Natural killer cell (primary cell): ENCODE results near the gene WFS1. TPM values are rescaled to one million over a fixed set of nuclear protein-coding genes. Genes with fewer than 3 reads are reported as not detected.

Experiments used
- ATAC-seq, 3 donors: fragments of 150-1000 bp in 2 of 3; fragments of 200-7000 bp in 1 of 3; cut with Tn5 transposase; 1 replicate in 1 of 3; 2 replicates in 2 of 3; pipeline ENCODE4 v1.10.0; 2021; ENCODE audit warnings: mild to moderate bottlenecking in 2 of 3, moderate library complexity in 2 of 3
- DNase-seq, 2 donors: peaks; one replicate each; pipeline versions ENCODE4 v3.0.0 to v3.0.0-alpha.2; 2013 to 2021; ENCODE audit warnings: mixed read lengths in 1 of 2
- H3K27ac ChIP-seq: one replicate; pipeline ENCODE4 v1.5.1; 2013; ENCODE audit warnings: mild to moderate bottlenecking, low read length
- H3K27me3 ChIP-seq: one replicate; pipeline ENCODE4 v1.6.1; 2013; ENCODE audit warnings: low read length; ENCODE audit not compliant: control insufficient read depth, insufficient read depth
- H3K36me3 ChIP-seq: one replicate; pipeline ENCODE4 v1.6.1; 2013; ENCODE audit warnings: low read length; ENCODE audit not compliant: control insufficient read depth, insufficient read depth
- H3K4me1 ChIP-seq: one replicate; pipeline ENCODE4 v1.6.1; 2013; ENCODE audit warnings: low read length; ENCODE audit not compliant: control insufficient read depth, insufficient read depth
- H3K4me3 ChIP-seq: one replicate; pipeline ENCODE4 v1.5.1; 2013; ENCODE audit warnings: low read length
- H3K9me3 ChIP-seq: one replicate; pipeline ENCODE4 v1.6.1; 2013; ENCODE audit warnings: low read length; ENCODE audit not compliant: control insufficient read depth, insufficient read depth
- H3K27ac Mint-ChIP-seq, 2 donors: one replicate each; pipeline ENCODE4 v1.8.0; 2022; ENCODE audit warnings: mild to moderate bottlenecking in 2 of 2, mixed read lengths in 2 of 2, moderate library complexity in 1 of 2
- H3K27me3 Mint-ChIP-seq, 2 donors: one replicate each; pipeline ENCODE4 v1.8.0; 2022; ENCODE audit warnings: low read depth in 2 of 2, mixed read lengths in 2 of 2
- H3K36me3 Mint-ChIP-seq: one replicate; pipeline ENCODE4 v1.8.0; 2022; ENCODE audit warnings: mixed read lengths
- H3K4me1 Mint-ChIP-seq, 2 donors: one replicate each; pipeline ENCODE4 v1.8.0; 2022; ENCODE audit warnings: mixed read lengths in 2 of 2
- H3K4me3 Mint-ChIP-seq: one replicate; pipeline ENCODE4 v1.8.0; 2022; ENCODE audit warnings: mild to moderate bottlenecking, moderate library complexity, mixed read lengths
- H3K9me3 Mint-ChIP-seq, 2 donors: one replicate each; pipeline ENCODE4 v1.8.0; 2022; ENCODE audit warnings: mixed read lengths in 2 of 2
- WGBS: methylation state at CpG from one replicate; pipeline ENCODE4 v1.1.7; 2013; ENCODE audit warnings: missing lambda C conversion rate; ENCODE audit not compliant: insufficient coverage; 5-methylcytosine and 5-hydroxymethylcytosine counted together
- intact Hi-C: fragments of 100-400 bp; cut with micrococcal nuclease; formaldehyde crosslinking; loops from one replicate; pipeline ENCODE4 v1.14.2; 2022
- total RNA-seq, 4 donors: library from RNA; stranded (reverse); fragments of 120-200 nt in 1 of 4; gene quantifications; one replicate each; pipeline versions ENCODE4 v1.2.3 to v1.2.4, GENCODE V29; 2013 to 2022
- TF ChIP-seq, protein P1 (sequence below): fragments of 200-600 bp; IDR thresholded peaks from one replicate; pipeline ENCODE4 v1.8.0; 2022; ENCODE audit warnings: antibody characterized with exemption

Gene WFS1
- total RNA-seq, 3 donors from 2014 or later (not counting 1 experiment from before 2014, with no cell fraction given): 3.0 to 5.6 (median 3.5) TPM

DNA sequence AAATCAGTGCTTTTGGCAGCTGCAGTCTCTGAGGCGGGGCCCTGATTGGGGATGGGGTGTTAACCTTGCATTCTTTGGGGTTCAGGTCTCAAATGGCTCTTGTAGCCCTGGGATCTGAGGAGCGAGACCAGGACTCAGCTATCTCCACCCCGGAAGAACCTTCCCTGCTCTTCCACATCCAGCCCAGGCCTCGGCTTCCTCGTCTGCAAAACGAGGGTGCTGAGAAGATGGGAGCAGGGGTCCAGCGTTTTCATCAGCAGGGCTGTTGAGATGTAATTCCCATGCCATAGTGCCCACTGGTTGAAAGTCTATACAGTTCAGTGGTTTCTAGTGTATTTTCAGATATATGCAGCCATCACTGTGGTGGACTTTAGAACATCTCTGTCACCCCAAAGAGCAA, 34.6 kb upstream of the WFS1 start:
- Histone ChIP-seq H3K4me3 (no peak overlapping the region), H3K27ac (no peak overlapping the region), H3K4me1 (no peaks in the 10 kb centered on the region), H3K9me3 (no peaks in the 10 kb centered on the region), H3K36me3 (no peaks in the 10 kb centered on the region), H3K27me3 (no peaks in the 10 kb centered on the region)
- ATAC-seq (no peak), DNase-seq (no peak)
- intact Hi-C loops: no loop called here
- no peaks in the 10 kb centered on the region for H3K4me1 Mint-ChIP-seq
- peaks cover 0 to 4% of the 10 kb centered on the region in 2 donors for H3K27me3 Mint-ChIP-seq
- TF ChIP-seq, protein P1, sequence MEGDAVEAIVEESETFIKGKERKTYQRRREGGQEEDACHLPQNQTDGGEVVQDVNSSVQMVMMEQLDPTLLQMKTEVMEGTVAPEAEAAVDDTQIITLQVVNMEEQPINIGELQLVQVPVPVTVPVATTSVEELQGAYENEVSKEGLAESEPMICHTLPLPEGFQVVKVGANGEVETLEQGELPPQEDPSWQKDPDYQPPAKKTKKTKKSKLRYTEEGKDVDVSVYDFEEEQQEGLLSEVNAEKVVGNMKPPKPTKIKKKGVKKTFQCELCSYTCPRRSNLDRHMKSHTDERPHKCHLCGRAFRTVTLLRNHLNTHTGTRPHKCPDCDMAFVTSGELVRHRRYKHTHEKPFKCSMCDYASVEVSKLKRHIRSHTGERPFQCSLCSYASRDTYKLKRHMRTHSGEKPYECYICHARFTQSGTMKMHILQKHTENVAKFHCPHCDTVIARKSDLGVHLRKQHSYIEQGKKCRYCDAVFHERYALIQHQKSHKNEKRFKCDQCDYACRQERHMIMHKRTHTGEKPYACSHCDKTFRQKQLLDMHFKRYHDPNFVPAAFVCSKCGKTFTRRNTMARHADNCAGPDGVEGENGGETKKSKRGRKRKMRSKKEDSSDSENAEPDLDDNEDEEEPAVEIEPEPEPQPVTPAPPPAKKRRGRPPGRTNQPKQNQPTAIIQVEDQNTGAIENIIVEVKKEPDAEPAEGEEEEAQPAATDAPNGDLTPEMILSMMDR: no peak
- H3K27ac Mint-ChIP-seq: no peak overlapping the region
- H3K9me3 Mint-ChIP-seq: no peaks in the 10 kb centered on the region
- no peak overlapping the region for H3K4me3 Mint-ChIP-seq
- H3K36me3 Mint-ChIP-seq: no peaks in the 10 kb centered on the region
- WGBS: 81% methylated on average over 7 of the region's 7 CpGs

DNA sequence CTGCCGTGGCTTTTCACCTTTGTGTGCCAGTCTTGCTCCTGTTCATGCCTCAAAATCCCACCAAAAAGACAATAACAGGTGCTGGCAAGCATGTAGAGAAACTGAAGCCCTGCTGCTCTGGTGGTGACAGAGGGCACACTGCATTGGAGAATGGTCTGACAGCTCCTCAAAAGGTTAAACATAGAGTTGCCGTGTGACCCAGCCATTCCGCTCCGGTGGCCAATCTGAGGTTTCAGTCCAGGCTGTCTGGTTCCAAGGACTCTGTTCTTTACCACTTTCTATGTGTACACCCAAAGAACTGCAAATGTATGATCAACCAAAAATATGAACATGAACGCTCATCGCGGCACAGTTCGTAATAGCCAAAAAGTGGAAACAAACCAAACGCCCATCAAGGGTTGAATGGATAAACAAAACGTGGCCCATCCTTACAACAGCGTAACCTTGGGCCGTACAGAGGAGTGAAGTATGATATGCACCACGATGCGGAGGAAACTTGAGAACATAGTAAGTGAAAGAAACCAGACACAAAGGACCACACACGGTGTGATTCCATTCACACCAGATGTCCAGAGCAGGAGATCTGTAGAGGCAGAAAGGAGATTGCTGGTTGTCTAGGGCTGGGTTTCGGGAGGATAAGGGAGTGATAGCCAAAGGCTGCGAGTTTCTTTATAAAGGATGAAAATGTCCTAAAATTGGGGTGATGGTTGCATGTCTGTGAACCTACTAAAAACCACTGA, 33.6 kb upstream of the WFS1 start:
- H3K27ac ChIP-seq: no peak overlapping the region
- Mint-ChIP-seq H3K9me3 (no peaks in the 10 kb centered on the region), H3K36me3 (no peaks in the 10 kb centered on the region), H3K27ac (no peak overlapping the region), H3K4me3 (no peak overlapping the region), H3K4me1 (no peaks in the 10 kb centered on the region), H3K27me3 (peaks cover 0 to 4% of the 10 kb centered on the region in 2 donors)
- no peaks in the 10 kb centered on the region for H3K36me3 ChIP-seq
- intact Hi-C loops: no loop called here
- TF ChIP-seq, protein P1: no peak
- 86% methylated on average over 16 of the region's 17 CpGs for WGBS
- H3K4me1 ChIP-seq: no peaks in the 10 kb centered on the region
- H3K9me3 ChIP-seq: no peaks in the 10 kb centered on the region
- H3K4me3 ChIP-seq: no peak overlapping the region
- DNase-seq (no peak), ATAC-seq (no peak)
- H3K27me3 ChIP-seq: no peaks in the 10 kb centered on the region

DNA sequence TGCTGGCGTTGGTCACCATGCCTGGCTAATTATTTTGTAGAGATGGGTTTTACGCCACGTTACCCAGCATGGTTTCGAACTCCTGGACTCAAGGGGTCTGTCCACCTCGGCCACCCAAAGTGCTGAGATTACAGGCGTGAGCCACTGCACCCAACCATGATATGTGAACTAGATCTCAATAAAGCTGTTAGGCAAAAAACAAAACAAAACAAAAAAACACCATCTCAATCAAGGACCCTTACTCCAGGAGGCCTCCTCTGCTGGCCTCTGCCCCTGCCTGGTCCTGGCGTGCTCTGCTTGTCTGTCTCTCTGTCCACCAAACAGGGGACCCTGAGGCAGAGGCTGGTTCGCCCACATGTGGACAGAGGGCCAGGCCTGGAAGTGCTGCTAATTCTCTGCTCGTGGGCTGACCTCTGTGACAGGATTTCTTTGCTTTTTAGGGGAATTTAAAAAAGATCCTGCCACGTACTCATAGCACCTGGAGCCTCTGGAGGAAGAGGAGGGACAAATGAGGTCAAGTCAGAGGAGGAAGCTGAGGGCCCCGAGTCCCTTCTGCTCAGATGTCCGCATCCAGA, 32.7 kb upstream of the WFS1 start:
- Mint-ChIP-seq H3K36me3 (no peaks in the 10 kb centered on the region), H3K4me3 (no peak overlapping the region), H3K27ac (no peak overlapping the region), H3K4me1 (no peaks in the 10 kb centered on the region), H3K9me3 (no peaks in the 10 kb centered on the region), H3K27me3 (peaks cover 0 to 9% of the 10 kb centered on the region in 2 donors)
- no peak overlapping the region for H3K27ac ChIP-seq
- no peak for DNase-seq
- H3K9me3 ChIP-seq: no peaks in the 10 kb centered on the region
- no peaks in the 10 kb centered on the region for H3K4me1 ChIP-seq
- no peak overlapping the region for H3K4me3 ChIP-seq
- intact Hi-C loops: no loop called here
- H3K36me3 ChIP-seq: no peaks in the 10 kb centered on the region
- TF ChIP-seq, protein P1: no peak
- no peaks in the 10 kb centered on the region for H3K27me3 ChIP-seq
- no peak for ATAC-seq
- WGBS: 75% methylated on average over 12 of the region's 12 CpGs
